GM21717 (cell line): ENCODE results near the gene FOLR1.
"Not testable (repeated sequence)": the region's sequence is repeated elsewhere in the genome, so short reads cannot be mapped to it uniquely, and the experiment has no call there.

Experiments used
- ATAC-seq: cut with Tn5 transposase; IDR thresholded peaks from one replicate; pipeline ENCODE4 v1.9.1; 2021; ENCODE audit warnings: mild to moderate bottlenecking, moderate library complexity; ENCODE audit not compliant: unreplicated experiment

Gene FOLR1

GRCh38 chr11:72180892-72181552 lies 10.9 kb upstream of the FOLR1 start:
- not testable (repeated sequence) for ATAC-seq

- not testable (repeated sequence) for ATAC-seq
Measured at GRCh38 chr11:72181553-72181958, 10.4 kb upstream of the FOLR1 start.

GRCh38 chr11:72188267-72188666 lies 3.7 kb upstream of the FOLR1 start:
- ATAC-seq: no peak

GRCh38 chr11:72189455-72190250 lies 2.3 kb upstream of the FOLR1 start:
- no peak for ATAC-seq

GRCh38 chr11:72190631-72191071 lies 1.3 kb upstream of the FOLR1 start:
- no peak for ATAC-seq

- ATAC-seq: no peak
Measured at GRCh38 chr11:72195518-72196270, 3.8 kb downstream of the FOLR1 start.

GRCh38 chr11:72201445-72201844 lies 9.5 kb downstream of the FOLR1 start:
- ATAC-seq: not testable (repeated sequence)

GRCh38 chr11:72202571-72202970 lies 10.6 kb downstream of the FOLR1 start:
- ATAC-seq: no peak

GRCh38 chr11:72203163-72203562 lies 11.2 kb downstream of the FOLR1 start:
- ATAC-seq: no peak

- ATAC-seq: no peak
Measured at GRCh38 chr11:72204886-72205285, 12.9 kb downstream of the FOLR1 start.

GRCh38 chr11:72206794-72207193 lies 14.9 kb downstream of the FOLR1 start:
- ATAC-seq: not testable (repeated sequence)

- ATAC-seq: no peak
Measured at GRCh38 chr11:72208281-72208680, 16.3 kb downstream of the FOLR1 start.

GRCh38 chr11:72209101-72209500 lies 17.2 kb downstream of the FOLR1 start:
- ATAC-seq: no peak

- no peak for ATAC-seq
Measured at GRCh38 chr11:72216638-72217037, 24.7 kb downstream of the FOLR1 start, which contains the start of gene FOLR2. Gene FOLR2 (plus strand): TSS chr11:72216794. CDS start chr11:72218585, 1,791 bp downstream.

- no peak for ATAC-seq
Measured at GRCh38 chr11:72217841-72218240, 25.9 kb downstream of the FOLR1 start.

- no peak for ATAC-seq
Measured at GRCh38 chr11:72218251-72218745, 26.4 kb downstream of the FOLR1 start.

GRCh38 chr11:72220696-72221363 lies 28.9 kb downstream of the FOLR1 start:
- ATAC-seq: no peak

GRCh38 chr11:72221386-72222075 lies 29.6 kb downstream of the FOLR1 start:
- ATAC-seq: no peak

GRCh38 chr11:72222106-72222891 lies 30.4 kb downstream of the FOLR1 start:
- ATAC-seq: no peak
